NCI-H128 (cell line): ENCODE data around the gene METTL16.

ENCODE experiments used
- DNase-seq: peaks from one replicate; lab custom pipeline; 2025; ENCODE audit not compliant: unreplicated experiment; lab: John Stamatoyannopoulos, UW

Gene METTL16

GRCh38 chr17:2416010-2416734 is 95.5 kb downstream of the METTL16 start:
- DNase-seq, result peak; percentile 63

- no peak for DNase-seq
Observed at GRCh38 chr17:2415081-2415480, 96.6 kb downstream of the METTL16 start.

GRCh38 chr17:2414446-2415064 is 97.1 kb downstream of the METTL16 start:
- no peak for DNase-seq

- DNase-seq, result no peak
Observed at GRCh38 chr17:2412561-2413021, 99.1 kb downstream of the METTL16 start.

- DNase-seq, result no peak
Observed at GRCh38 chr17:2410951-2411350, 100.7 kb downstream of the METTL16 start.

- no peak for DNase-seq
Observed at GRCh38 chr17:2406903-2407790, 104.5 kb downstream of the METTL16 start.

- no peak for DNase-seq
Observed at GRCh38 chr17:2406271-2406902, 105.3 kb downstream of the METTL16 start.

GRCh38 chr17:2405247-2405926 is 106.3 kb downstream of the METTL16 start:
- no peak for DNase-seq

- DNase-seq, result no peak
Observed at GRCh38 chr17:2403044-2403443, 108.6 kb downstream of the METTL16 start.

- no peak for DNase-seq
Observed at GRCh38 chr17:2402544-2402943, 109.1 kb downstream of the METTL16 start.

- DNase-seq, result peak; percentile 93
Observed at GRCh38 chr17:2401426-2402221, 110.1 kb downstream of the METTL16 start.

- peak; percentile 81 for DNase-seq
Observed at GRCh38 chr17:2400877-2401425, 110.7 kb downstream of the METTL16 start, which contains the start of gene MNT. MNT (minus strand) TSS chr17:2401060; CDS start chr17:2400712, 348 bp downstream.

- no peak for DNase-seq
Observed at GRCh38 chr17:2400474-2400866, 111.2 kb downstream of the METTL16 start.

GRCh38 chr17:2399572-2400473 is 111.9 kb downstream of the METTL16 start:
- peak; percentile 74 for DNase-seq

- DNase-seq, result no peak
Observed at GRCh38 chr17:2398655-2399571, 112.8 kb downstream of the METTL16 start.

- DNase-seq, result no peak
Observed at GRCh38 chr17:2398182-2398581, 113.5 kb downstream of the METTL16 start.
